Measurements from ENCODE around the gene AATF.

The AATF gene

GRCh38 chr17:37081287-37081686, 132.5 kb downstream of the AATF start:
- DNase-seq (ENCODE audit: low spot score) = no peak

GRCh38 chr17:37082311-37082860, 133.6 kb downstream of the AATF start:
- no peak for DNase-seq (ENCODE audit: low spot score)

GRCh38 chr17:37082985-37083384, 134.2 kb downstream of the AATF start:
- DNase-seq (ENCODE audit: low spot score) = no peak

GRCh38 chr17:37083456-37083855, 134.7 kb downstream of the AATF start:
- DNase-seq (ENCODE audit: low spot score) = no peak

- DNase-seq (ENCODE audit: low spot score) = no peak
Measured at GRCh38 chr17:37084372-37084771, 135.6 kb downstream of the AATF start.

GRCh38 chr17:37086334-37086733, 137.6 kb downstream of the AATF start:
- DNase-seq (ENCODE audit: low spot score) = no peak

GRCh38 chr17:37086948-37087347, 138.2 kb downstream of the AATF start:
- no peak for DNase-seq (ENCODE audit: low spot score)

GRCh38 chr17:37087683-37088082, 138.9 kb downstream of the AATF start:
- no peak for DNase-seq (ENCODE audit: low spot score)

- DNase-seq (ENCODE audit: low spot score) = no peak
Measured at GRCh38 chr17:37088459-37088858, 139.7 kb downstream of the AATF start.

GRCh38 chr17:37088913-37089312, 140.2 kb downstream of the AATF start:
- no peak for DNase-seq (ENCODE audit: low spot score)

GRCh38 chr17:37089956-37090355, 141.2 kb downstream of the AATF start:
- no peak for DNase-seq (ENCODE audit: low spot score)

GRCh38 chr17:37090941-37091340, 142.2 kb downstream of the AATF start:
- no peak for DNase-seq (ENCODE audit: low spot score)

GRCh38 chr17:37092071-37092470, 143.3 kb downstream of the AATF start:
- peak; percentile 11 for DNase-seq (ENCODE audit: low spot score)

- no peak for DNase-seq (ENCODE audit: low spot score)
Measured at GRCh38 chr17:37092701-37093100, 143.9 kb downstream of the AATF start.

- no peak for DNase-seq (ENCODE audit: low spot score)
Measured at GRCh38 chr17:37094391-37094790, 145.6 kb downstream of the AATF start.

- DNase-seq (ENCODE audit: low spot score) = no peak
Measured at GRCh38 chr17:37096071-37096470, 147.3 kb downstream of the AATF start.

- DNase-seq (ENCODE audit: low spot score) = no peak
Measured at GRCh38 chr17:37097154-37097553, 148.4 kb downstream of the AATF start.

GRCh38 chr17:37098152-37098551, 149.4 kb downstream of the AATF start:
- no peak for DNase-seq (ENCODE audit: low spot score)

GRCh38 chr17:37098910-37099664, 150.3 kb downstream of the AATF start:
- no peak for DNase-seq (ENCODE audit: low spot score)

GRCh38 chr17:37100231-37100630, 151.5 kb downstream of the AATF start:
- DNase-seq (ENCODE audit: low spot score) = no peak

GRCh38 chr17:37101306-37101705, 152.6 kb downstream of the AATF start:
- no peak for DNase-seq (ENCODE audit: low spot score)

- no peak for DNase-seq (ENCODE audit: low spot score)
Measured at GRCh38 chr17:37103231-37103630, 154.5 kb downstream of the AATF start.

- DNase-seq (ENCODE audit: low spot score) = no peak
Measured at GRCh38 chr17:37106049-37106448, 157.3 kb downstream of the AATF start.

Measured in SW480 (cell line).